HG03095 (cell line): Measurements from ENCODE around the gene BRCA2.

ENCODE experiments used
- ATAC-seq: cut with Tn5 transposase; IDR thresholded peaks from one replicate; pipeline ENCODE4 v1.9.1; 2021; ENCODE audit warnings: moderate library complexity; ENCODE audit not compliant: unreplicated experiment

BRCA2 gene

GRCh38 chr13:32315238-32316027, at the start of gene BRCA2, which contains the start of gene ZAR1L:
Gene BRCA2 (plus strand): TSS chr13:32315508. CDS start chr13:32316461, 953 bp downstream.
Gene ZAR1L (minus strand): TSS chr13:32315363. CDS start chr13:32311925, 3,438 bp downstream.
- peak; percentile 93 for ATAC-seq

GRCh38 chr13:32265726-32266125, 49.6 kb upstream of the BRCA2 start:
- ATAC-seq: no peak

DNA sequence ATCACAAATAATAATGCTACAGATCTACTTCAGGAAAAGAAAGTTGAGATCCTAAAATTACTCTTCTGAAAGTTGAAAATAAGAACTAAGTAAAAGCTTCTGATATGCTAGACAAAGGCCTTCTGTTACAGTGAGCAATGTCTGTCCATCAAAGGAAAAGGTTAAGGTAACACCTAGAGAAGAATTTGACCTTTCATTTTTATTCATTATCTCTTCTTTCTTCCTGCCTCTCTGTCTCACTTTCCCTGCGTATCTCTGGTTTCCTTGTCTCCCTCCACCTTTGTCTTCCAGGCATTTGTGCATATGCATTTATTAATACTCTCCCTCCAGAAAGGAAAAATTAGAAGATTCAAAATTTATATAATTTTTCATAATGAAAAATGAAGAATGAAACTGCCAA, 49.2 kb upstream of the BRCA2 start:
- no peak for ATAC-seq

DNA sequence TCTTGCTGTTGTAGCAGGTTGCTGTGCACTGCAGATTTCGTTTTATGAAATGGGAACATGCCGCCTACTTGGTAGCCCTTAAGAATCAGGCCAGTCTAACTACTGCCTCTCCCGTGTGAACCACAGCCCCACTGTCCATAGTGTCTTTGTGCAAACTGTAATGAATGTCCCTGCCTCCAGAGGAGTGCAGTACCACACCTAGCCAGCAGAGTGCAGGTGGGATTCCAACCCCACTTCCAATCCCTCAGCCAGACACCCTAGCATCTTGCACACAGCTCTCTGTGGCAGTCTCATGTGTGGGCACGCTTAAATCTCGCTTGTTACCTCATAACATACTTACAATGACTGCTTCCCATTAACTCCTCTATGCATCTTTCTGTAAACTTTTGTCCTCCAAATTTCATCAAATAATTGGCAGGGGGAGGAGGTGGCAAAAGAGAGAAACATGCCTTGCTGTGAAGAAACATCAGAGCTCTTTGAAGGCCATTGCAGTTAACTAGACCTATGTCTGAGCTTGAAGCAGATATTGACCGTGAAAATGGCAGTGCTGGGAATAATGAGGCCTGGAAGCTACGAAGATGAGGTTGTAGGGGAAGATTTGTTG, 47.4 kb upstream of the BRCA2 start:
- ATAC-seq: peak; percentile 97

- no peak for ATAC-seq
Measured at GRCh38 chr13:32272021-32272683, 43.2 kb upstream of the BRCA2 start.

DNA sequence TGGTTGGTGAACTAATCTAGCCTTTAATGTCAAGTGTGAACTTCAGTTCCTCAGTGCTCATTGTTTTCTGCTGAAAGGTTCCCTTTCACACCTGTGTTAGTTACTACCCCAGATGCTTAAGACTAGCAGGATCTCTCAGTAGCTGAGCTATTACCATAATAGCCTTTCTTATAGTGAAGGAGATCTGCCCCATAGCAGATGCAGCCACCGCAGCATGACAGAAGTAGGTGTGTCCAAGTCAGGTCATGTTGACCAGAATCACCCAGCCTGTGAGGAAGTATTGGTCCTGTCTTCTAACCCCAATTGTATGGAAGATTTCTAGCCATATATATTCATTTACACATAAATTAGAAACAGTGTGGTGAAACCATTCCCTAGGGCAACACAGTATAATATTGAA, 37.5 kb upstream of the BRCA2 start:
- no peak for ATAC-seq

GRCh38 chr13:32278426-32278825, 36.9 kb upstream of the BRCA2 start:
- ATAC-seq: no peak

DNA sequence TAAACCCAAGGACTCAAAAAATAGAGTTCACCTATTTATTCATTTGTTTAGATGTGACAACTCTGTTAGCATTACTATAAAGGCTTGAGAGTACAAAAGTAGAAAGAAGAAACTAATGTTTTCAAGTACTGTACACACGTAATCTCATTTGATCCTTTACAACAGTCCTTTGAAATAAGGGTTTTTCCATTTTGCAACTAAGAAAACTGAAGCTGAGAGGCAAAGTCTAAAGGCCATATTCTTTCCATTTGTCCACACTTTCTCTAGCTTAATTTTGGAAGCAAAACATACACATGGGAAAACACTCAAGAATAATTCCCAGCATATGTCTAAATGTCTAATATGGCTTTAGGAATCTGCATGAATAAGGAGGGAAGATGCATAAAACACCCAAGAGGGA, 34.2 kb upstream of the BRCA2 start:
- ATAC-seq: no peak

DNA sequence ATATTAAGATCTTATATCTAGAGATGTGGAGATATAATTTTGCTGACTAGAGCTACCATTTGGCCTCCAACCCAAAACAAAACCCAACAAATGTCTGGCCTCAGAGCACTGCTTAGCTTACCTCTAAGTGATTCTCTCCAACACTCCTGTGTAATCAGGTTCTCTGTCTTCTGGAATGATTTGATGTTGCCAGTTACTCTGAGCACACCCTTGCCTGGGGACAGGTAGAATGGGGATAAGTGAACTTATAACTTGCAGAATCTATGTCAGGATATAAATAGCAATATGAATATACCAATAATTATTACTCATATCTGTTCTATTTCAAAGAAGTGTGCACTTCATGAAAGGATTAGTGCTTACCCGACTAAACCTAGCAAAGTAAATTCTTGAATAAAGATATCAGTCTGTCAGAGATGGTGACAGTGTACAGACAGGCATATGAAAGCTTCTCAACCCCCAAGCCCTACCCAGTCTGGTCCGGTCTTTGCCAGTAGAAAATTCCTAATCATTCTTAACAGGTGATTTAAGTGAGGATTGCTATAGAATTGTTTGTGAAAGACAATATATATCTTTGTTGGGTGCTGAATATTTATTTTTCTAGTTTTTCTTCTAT, 33.1 kb upstream of the BRCA2 start:
- no peak for ATAC-seq

- ATAC-seq: no peak
Measured at GRCh38 chr13:32284927-32285632, 30.2 kb upstream of the BRCA2 start.

DNA sequence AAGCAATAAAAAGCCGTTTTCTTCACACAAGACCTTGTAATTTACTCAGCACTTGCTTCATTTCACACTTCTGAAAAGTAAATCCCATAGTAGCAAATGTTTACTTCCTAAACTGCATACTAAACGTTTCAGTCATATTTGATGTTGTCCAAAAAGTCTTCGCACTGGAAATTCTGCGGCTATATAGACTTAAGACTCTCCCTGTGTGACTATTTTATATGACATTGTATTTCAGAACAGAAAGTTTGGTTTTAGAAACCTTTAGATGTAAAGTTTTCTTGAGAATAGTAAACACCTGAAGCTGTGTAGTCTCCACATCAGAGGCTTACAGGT, 29.7 kb upstream of the BRCA2 start:
- no peak for ATAC-seq

GRCh38 chr13:32297206-32297605, 18.1 kb upstream of the BRCA2 start:
- ATAC-seq: no peak

GRCh38 chr13:32298695-32299094, 16.6 kb upstream of the BRCA2 start:
- no peak for ATAC-seq

DNA sequence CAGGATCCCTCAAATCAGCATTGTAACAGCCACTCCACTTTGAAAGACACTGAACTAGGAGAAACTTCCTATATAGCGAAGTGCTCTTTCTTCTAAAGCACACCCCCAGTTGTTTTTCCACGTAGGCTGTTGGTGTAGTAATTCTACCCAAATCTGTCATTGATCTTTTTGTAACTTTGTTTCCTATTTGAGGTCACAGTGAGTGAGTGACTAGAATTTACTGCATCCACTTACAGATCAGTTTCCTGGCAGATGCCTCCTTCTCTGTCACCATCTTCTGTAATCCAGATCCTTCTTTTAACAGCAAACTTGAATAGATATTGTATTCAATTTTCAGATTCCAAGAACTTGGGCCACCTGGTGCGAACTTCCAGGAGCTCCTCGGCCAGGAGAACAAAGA, 15.4 kb upstream of the BRCA2 start:
- ATAC-seq: no peak

GRCh38 chr13:32300406-32300805, 14.9 kb upstream of the BRCA2 start:
- ATAC-seq: no peak

- ATAC-seq: no peak
Measured at GRCh38 chr13:32300920-32301319, 14.4 kb upstream of the BRCA2 start.

- ATAC-seq: no peak
Measured at GRCh38 chr13:32302461-32302860, 12.8 kb upstream of the BRCA2 start.

DNA sequence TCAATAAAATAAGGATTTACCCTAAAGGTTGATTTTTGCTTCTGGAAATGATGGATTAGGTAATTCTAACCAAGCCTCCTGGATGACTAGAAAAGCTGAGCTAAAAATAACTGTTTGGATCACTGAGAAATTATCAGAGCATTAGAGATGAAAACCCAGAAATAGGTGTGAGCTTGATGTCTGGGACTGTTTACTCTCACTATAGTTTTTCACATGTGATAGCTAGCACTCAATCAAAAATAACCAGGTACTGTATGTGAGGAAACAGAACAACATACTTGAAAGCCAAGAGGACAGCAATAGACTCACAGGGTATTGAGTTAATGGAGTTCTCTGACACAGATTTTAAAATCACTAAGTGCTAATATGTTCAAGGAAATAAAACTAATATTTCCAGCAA, 9.7 kb upstream of the BRCA2 start:
- no peak for ATAC-seq

DNA sequence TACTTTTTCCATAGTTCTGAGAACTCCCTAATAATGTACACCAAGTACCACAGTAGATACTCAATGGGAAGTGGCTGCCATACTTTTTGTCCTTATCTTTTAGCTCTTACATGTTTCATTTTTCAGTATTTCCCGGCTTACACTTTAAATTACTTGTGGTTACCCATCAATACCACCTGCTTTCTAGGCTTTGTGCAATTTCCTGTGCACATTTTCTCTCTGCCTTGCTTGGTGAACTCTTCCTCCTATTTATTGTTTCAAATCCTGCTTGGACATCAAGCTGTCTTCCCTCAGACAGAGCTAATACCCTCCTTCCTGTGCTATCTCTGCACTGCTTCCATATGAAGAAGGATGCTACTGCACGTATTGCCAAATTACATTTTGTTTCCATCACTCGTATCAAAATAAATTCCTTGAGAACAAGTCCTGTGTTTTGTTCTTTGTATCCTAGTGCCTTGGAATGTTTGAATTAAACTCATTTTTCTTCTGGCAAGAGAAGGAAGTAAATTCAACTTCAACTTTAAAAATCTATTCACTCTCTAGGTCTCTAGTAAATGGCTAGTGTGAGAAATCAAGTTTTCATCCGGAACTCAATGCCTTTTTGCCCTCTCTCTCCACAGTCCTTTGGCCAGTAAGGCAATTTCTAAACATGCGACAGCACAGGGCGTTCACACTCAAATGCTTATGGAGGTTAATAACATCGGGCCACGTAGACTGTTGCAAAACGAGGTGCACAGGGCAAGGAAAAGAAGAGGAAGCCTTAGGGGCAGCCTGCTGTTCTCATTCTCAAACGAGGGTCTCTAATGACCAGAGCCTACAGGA, 5.8 kb upstream of the BRCA2 start:
- ATAC-seq: no peak

- ATAC-seq: no peak
Measured at GRCh38 chr13:32310134-32310706, 5.1 kb upstream of the BRCA2 start.
